ENCODE results near the gene MBOAT2.
"Not testable (repeated sequence)": the region's sequence is repeated elsewhere in the genome, so short reads cannot be mapped to it uniquely, and the experiment has no call there.

Gene MBOAT2

DNA sequence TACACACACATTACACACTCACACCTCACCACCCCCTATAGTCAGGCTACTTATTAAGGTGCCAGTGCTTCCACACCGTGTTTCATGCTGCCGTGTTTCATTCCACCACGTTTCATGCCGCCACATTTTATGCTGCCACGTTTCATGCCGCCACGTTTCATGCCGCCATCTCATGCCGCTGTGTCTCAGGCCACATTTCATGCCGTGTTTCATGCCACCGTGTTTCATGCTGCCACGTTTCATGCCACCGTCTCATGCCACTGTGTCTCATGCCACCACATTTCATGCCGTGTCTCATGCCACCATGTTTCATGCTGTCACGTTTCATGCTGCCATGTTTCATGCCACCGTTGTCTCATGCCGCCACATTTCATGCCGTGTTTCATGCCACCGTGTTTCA lies 65.1 kb downstream of the MBOAT2 start:
- no peak for DNase-seq

DNA sequence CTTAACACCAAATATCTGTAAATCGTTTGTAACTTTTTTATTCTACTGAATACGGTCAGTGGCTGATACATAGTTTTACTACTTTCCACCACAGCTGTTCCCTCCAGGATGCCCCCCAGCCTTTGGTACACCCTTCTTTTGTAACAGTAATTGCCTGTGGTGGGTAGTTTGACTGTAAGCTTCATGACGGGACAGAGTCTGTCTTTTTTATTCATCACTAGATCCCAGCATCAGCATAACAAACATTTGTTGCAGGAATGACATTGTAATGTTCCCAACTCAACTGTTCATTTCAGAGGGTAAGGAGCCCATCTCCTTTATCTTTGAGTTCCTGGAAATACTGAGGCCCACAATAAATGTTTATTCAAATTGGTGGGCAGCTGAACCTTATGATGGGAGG lies 67.5 kb downstream of the MBOAT2 start:
- DNase-seq: no peak

DNA sequence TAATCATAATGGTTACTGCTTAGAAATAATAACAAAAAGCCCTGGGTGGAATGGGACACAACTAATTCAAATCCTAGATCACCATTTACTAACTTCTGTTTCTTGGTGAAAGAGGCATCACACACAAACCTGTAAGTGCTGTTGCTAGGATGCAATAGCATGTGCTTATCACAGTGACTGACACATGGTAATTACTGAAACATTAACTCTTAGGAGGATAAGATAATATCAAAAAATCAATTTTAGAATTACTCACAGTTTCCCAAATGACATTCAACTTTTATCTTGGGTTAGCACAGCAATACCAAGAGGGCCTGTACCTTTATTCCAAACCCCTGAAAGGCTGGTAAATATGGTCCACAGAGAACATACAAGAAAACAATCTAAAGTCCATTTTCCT lies 69.1 kb downstream of the MBOAT2 start:
- DNase-seq: no peak

DNA sequence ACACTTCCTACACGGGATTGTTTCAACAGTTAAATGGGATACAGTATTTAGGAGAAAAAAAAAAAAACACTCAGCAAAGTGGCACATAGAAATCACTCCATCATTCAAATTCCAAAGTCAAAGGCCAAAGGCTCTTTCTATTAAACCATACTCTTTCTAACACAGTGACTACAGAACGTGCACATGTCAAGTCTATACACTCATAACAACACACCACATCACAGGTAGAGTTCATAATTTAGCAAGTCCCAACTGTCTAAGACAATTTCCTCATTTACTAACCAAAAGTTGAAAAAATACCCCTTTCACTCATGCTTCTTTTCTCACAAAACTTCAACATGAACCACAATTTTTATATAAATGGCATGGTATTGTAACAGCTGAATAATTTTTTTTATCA lies 70.8 kb downstream of the MBOAT2 start:
- DNase-seq: no peak

DNA sequence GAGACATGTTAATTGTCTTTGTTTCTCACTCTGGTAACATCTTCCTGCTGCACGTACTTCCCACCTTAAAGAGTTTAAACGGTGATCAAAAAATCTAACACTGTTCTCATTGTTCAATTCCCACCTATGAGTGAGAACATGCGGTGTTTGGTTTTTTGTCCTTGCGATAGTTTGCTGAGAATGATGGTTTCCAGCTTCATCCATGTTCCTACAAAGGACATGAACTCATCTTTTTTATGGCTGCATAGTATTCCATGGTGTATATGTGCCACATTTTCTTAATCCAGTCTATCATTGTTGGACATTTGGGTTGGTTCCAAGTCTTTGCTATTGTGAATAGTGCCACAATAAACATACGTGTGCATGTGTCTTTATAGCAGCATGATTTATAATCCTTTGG lies 73.3 kb downstream of the MBOAT2 start:
- not testable (repeated sequence) for DNase-seq

DNA sequence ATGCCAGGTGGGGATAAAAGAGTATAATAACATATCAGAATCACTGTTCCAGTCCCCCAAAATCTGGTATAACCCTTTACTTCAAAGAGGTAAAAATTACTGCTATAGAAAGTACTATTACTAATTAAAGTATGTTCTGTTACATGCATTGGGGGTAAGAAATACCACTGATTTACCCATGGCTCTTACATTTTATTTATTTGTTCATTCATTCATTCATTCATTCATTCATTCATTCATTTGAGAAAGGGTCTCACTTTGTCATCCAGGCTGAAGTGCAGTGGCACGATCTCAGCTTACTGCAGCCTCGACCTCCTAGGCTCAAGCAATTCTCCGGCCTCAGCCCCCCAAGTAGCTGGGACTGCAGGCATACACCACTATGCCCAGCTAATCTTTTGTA lies 74.4 kb downstream of the MBOAT2 start:
- DNase-seq: no peak

DNA sequence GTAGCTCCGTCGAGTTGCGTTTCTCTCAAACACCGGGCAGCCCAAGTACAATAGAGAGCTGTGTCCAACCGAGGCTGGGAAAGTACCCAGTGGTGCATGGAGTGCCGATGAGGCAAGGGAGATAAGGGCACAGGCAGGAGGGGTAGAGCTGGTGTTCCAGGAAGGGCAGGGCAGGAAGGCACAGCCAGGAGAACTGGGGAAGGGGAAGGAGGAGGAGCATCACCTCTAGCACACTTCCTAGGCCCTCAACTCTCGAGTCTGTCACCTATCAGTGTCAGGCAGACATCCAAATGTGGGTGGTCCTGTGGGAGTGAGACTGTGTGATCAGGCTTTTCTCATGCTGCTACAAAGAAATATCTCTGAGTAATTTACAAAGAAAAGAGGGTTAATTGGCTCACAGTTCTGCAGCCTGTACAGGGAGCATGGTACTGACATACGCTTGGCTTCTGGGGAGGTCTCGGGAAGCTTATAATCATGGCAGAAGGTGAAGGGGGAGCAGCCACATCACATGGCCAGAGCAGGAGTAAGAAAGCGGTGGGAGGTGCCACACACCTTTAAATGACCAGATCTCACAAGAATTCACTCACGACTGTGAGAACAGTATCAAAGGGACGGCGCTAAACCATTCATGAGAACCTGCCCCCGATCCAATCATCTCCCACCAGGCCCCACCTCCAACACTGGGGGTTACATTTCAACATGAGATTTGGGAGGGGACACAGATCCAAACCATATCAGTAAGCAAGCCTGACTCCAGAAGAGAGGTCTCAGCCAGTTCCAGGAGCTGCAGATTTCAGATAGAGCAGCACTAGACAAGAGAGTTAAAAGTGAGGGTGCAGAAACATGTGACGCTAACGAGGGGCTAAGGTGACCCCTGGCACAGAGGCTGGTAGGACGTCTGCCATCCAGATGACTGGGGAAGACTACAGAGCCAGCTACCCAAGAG lies 75.7 kb downstream of the MBOAT2 start:
- DNase-seq: no peak

DNA sequence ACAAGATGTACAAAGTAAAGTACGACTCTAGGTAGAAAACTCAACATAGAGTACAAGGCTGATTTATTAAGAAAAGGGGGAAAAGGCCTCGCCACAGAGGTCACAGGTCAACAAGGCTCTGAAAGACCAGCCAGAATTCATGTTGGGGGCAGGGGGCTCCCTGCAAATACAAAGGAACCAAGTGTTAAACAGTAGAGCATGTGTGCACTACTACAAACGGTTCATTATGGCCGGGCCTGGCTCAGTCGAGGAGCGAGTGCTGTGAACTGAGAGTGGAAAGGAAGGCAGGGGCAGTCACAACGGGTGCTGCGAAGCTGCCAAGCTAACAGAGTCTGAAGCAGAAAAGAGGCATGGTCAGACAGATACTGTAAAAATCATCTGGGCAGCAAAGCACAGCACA lies 77.1 kb downstream of the MBOAT2 start:
- no peak for DNase-seq

DNA sequence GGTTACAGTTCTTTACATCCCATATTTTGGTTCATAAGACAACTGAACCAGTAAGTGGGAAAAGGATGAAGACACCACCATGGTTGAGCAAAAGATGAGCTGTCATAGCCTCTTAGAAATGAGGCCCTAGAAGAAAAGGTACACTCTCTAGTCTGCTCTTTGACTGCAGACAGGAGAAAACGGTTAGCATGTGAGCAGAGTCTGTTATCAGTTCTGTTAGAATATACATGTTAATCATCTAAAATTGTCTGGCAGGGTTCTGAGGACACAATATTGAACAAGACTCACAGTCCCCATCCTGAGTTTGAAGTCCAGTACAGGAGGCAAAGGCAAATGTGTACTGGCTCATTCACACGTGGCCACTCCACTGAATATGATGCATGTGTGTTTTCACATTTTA lies 78.1 kb downstream of the MBOAT2 start:
- no peak for DNase-seq

DNA sequence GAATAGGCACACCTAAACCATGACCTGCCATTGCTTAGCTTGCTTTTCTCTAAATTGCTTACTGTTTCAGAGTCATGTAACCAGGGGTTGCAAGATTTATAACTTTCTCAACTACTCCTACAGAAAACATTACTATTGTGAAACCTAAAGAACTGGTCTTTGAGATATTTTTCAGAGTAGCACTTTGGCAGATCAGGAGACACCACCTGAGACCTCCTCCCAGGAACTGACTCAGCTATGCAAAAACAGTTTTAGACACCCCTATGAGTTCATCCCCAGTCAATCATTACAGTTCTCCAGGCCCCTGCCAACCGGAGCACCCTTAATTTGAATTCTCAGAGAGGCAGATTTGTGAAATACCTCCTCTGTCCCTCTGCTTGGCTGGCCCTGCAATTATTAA lies 80.3 kb downstream of the MBOAT2 start:
- DNase-seq: no peak

DNA sequence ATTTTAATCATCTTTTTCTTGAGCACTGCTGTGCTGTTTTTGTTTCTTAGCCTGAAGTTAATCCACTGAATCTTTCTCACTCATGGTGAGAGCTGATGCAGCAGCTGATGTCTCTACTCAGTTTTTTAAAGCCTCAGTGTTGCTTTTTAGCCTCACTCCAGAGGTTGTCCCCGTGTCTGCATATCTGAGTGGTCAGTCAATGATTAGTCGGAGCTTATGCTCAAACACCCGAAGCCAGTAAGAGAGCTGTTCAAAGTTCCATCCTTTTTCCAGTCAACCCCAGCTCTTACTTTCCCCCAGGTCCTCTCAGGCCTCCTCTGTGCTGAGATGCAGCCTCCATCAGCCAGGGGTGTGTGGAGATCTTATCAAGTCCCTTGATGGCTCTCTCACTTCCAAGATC lies 81.1 kb downstream of the MBOAT2 start:
- DNase-seq: no peak

DNA sequence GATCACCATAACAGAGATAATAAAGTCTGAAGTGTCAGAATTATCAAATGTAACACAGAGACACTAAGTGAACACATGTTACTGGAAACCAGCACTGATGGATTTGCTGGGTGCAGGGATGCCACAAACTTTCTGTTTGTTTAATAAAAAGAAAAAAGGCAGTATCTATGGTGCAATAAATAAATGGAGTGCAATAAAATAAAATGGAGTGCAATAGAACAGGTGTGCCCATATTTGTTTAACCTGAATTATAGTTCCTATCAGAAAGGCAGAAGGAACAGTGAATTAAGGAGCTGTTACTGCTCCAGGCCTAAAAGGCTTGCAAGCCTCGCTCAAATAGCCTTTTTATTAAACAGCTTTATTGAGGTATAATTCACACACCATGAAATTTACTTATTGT lies 85.1 kb downstream of the MBOAT2 start:
- no peak for DNase-seq

DNA sequence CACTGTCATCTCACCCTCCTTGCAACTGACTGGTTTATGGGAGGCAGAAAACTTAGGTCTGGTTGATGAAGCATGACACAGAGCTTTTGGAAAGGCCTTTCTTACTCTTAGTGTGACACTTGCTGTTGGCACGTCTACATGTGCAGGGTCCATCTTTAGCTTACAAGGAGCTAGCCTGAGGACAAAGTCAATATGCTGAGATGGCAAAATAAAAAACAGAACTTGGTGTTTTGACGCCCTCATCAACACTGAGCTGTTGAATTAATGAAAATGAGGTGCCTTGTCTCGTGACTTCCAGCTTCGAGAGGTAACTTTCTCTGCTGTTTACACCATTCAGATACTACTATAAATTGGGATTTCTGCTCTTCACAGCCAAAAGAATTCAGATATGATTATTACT lies 87.5 kb downstream of the MBOAT2 start:
- no peak for DNase-seq

DNA sequence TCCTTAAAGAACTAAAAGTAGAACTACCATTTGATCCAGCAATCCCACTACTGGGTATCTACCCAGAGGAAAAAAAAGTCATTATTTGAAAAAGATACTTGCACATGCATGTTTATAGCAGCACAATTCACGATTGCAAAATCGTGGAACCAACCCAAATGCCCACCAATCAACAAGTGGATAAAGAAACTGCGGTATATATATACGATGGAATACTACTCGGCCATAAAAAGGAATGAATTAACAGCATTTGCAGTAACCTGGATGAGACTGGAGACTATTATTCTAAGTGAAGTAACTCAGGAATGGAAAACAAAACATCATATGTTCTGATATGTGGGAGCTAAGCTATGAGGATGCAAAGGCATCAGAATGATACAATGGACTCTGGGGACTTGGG lies 89.7 kb downstream of the MBOAT2 start:
- DNase-seq: not testable (repeated sequence)

DNA sequence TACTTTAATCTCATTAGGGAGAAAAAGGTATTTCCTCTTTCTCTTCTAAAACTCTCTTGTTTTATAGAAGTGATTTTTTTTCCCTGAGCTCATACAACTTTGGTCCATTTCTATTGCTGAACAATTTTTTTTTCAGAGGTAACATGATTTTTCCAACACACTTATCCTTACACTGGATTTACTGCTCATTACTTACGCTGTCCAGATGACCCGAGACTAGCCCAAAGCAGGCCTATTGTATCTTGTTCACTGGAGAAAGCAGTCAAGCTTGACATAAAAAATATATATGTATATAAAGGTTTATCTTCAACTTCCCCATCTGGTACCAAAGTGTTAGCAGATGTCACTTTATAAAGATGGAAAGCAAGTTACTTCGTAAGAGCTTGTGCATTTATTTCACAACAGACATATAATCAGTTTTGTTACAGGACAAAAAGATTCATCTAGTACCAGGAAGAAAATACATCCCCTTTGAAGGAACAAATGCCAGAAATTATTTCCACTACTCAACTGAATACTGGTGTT lies 95.7 kb downstream of the MBOAT2 start:
- no peak for DNase-seq

DNA sequence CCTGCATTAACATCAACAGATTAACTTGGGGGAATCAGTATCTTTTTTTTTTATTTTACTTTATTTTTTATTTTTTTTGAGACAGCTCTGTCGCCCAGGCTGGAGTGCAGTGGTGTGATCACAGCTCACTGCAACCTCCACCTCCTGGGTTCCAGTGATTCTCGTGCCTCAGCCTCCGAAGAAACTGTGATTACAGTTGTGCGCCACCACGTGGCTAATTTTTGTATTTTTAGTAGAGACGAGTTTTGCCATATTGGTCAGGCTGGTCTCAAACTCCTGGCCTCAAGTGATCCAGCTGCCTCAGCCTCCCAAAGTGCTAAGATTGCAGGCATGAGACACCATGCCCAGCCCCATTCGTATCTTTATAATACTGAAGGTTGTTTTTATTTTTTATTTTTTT lies 99.6 kb downstream of the MBOAT2 start:
- DNase-seq: not testable (repeated sequence)

DNA sequence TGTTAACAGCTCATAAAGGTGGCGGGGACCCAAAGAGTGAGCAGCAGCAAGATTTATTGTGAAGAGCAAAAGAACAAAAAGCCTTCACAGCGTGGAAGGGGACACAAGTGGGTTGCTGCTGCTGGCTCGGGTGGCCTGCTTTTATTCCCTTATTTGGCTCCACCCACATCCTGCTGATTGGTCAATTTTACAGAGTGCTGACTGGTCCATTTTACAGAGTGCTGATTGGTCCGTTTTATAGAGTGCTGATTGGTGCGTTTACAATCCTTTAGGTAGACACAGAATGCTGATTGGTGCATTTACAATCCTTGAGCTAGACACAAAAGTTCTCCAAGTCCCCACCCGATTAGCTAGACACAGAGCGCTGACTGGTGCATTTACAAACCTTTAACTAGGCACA lies 100.7 kb downstream of the MBOAT2 start:
- not testable (repeated sequence) for DNase-seq

DNA sequence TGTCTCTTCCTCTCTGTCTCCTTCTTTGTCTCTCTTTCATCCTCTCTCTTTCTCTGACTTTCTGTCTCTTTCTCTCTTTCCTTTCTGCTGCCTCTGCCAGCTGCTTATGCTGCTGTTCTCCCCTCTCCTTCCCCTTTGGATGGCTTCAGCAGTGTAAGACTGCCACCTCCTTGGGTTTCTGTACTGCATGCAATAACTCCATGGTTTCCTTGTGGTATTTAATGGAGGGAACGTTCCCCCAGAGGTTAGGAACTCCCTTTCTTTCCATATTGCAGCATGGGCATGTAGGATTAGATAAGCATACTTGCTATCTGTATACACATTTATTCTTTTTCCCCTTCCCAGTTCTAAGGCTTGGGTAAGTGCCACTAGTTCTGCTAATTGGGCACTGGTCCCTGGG lies 106.3 kb downstream of the MBOAT2 start:
- not testable (repeated sequence) for DNase-seq

DNA sequence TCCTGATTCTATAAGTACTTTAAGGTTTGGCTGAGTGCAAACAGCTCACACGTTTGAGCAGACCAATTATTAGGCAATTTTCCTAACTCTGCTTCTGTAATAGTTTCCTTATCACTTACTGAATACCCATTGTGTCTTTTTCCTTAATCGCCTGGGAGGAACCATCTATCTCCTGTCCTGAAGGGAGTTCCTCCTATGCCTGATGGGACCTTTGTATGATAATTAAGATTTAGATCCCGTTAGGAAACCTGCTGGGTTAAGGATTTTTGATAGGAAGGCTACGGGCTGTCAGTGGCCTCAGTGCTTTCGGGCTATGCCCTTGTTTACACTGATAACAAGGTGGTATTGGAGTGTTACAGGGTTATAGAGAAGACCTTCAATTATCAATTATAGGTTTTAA lies 106.8 kb downstream of the MBOAT2 start:
- not testable (repeated sequence) for DNase-seq

DNA sequence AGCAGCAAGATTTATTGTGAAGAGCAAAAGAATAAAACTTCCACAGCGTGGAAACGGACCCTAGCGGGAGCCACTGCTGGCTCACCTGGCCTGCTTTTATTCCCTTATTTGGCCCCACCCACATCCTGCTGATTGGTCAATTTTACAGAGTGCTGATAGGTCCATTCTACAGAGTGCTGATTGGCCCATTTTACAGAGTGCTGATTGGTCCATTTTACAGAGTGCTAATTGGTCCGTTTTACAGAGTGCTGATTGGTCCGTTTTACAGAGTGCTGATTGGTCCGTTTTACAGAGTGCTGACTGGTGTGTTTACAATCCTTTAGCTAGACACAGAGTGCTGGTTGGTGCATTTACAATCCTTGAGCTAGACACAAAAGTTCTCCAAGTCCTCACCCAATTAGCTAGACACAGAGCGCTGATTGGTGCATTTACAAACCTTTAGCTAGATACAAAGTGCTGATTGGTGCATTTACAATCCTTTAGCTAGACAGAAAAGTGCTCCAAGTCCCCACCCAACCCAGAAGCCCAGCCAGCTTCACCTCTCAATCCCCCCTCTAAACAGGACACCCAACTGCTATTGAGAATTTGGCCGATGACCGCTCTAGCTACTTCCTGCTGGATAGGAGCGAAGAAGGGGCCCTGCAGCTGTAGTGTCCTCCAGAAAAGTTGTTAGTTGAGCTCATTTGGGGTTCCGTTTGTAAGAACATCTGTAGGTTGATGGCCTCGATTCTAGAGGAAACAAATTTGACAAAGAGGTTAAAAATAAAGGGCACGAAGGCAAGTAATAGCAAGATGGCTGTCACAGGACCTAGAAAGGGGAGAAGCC lies 108.2 kb downstream of the MBOAT2 start:
- DNase-seq: not testable (repeated sequence)

DNA sequence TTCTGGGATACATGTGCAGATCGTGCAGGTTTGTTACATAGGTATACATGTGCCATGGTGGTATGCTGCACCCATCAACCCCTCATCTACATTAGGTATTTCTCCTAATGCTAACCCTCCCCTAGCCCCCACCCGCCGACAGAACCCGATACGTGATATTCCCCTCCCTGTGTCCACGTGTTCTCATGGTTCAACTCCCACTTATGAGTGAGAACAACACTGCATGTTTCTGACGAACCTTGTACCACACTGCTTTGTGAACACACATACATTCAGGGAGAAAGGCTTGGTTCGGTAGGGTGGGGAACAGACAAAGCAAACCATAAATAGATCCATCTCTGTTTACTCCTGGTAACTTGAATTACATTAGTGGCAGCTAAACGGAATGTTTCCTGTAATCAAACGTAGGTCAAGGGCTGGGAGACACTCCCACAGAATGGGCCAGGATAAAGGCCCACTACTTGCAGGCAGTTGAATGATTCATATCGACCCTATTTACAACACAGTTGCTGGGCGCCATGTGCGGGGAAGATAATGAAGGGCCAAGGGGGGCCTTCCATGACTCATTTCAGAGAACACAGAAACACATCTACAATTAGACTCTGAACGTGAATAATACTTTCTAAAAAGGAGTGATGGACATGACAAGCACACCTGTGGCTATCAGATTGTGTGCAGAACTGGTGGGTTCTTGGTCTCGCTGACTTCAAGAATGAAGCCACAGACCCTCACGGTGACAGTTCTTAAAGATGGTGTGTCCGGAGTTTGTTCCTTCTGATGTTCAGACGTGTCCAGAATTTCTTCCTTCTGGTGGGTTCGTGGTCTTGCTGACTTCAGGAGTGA lies 109.3 kb downstream of the MBOAT2 start:
- DNase-seq: no peak

DNA sequence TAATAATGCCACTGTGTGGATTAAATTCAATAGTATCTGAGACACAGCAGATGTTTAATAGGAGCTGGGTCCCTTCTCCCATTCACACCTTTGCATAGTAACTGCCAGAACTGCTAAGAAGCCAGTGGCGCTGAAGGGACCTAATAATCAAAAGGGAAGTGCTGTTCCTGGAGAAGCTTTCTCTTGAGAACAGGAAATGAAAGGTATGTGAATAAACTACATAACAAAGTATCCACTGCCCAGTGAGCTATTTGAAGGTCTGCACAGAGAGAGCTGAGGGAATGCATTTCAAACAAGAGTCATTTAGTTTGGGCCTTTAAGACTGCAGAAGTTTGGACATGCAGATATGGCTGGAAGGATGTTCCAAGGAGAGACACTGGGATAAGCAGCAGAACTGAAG lies 110.0 kb downstream of the MBOAT2 start:
- DNase-seq: no peak

DNA sequence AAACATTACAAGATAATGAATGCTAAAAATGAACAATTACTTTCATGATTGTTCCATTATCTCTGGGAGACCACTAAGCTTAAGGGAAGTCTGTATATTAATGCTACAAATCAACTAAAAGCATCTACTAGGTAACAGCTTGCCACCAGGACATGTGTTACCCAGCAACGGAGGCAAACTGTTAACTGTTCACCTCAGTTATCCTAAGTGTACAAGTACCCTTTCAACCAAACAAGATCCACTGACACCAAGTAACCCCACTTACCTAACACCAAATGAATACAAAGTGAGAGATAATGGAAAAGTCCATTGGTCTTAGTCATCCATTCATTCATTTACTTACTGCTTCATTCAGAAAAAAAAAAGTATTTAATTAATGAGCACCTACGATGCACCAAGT lies 111.4 kb downstream of the MBOAT2 start:
- no peak for DNase-seq

Data from activated effector memory CD4-positive, alpha-beta T cell treated with Interleukin-2 at 50 U/mL for 16 hours (primary cell).